GM10266 (cell line): Measurements from ENCODE around the gene CNTNAP2.

Experiments
- DNase-seq: peaks from one replicate; pipeline ENCODE4 v3.0.0; 2012; ENCODE audit errors: extremely low spot score
- TF ChIP-seq, protein P1 (sequence below): IDR thresholded peaks from 2 replicates; pipeline ENCODE4 v1.5.1; 2012; ENCODE audit warnings: mild to moderate bottlenecking, low read depth; ENCODE audit not compliant: control insufficient read depth, insufficient read depth; ENCODE audit errors: missing control alignments

Gene CNTNAP2

DNA sequence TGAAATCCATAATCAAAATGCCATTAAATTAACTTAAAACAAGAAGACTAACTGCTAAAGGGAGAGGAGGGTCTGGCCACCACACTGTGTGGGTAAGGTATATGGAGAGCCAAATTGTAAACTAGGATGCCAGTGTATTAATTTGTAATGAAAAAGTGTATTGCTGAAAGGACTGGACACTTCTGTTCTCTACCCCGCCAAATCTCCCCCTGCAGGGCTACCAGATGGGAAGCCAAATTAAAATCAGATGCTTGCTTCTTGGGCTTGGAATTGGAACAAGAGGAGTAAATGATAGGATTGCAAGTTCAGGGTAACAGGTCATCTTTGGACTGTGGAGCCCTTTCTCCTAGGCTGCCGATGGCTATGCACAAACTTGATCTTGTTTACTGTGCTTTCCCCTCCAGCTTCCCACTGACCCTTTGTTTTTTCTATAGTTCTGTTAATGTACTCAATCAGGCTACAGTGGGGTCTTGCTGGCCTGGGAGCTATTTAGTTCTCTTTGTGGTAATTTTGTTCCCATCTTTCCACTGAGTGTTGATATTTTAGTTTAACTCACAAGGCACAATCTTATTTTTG is 1541.9 kb downstream of the CNTNAP2 start:
- DNase-seq = no peak
- TF ChIP-seq, protein P1, sequence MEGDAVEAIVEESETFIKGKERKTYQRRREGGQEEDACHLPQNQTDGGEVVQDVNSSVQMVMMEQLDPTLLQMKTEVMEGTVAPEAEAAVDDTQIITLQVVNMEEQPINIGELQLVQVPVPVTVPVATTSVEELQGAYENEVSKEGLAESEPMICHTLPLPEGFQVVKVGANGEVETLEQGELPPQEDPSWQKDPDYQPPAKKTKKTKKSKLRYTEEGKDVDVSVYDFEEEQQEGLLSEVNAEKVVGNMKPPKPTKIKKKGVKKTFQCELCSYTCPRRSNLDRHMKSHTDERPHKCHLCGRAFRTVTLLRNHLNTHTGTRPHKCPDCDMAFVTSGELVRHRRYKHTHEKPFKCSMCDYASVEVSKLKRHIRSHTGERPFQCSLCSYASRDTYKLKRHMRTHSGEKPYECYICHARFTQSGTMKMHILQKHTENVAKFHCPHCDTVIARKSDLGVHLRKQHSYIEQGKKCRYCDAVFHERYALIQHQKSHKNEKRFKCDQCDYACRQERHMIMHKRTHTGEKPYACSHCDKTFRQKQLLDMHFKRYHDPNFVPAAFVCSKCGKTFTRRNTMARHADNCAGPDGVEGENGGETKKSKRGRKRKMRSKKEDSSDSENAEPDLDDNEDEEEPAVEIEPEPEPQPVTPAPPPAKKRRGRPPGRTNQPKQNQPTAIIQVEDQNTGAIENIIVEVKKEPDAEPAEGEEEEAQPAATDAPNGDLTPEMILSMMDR = no peak

DNA sequence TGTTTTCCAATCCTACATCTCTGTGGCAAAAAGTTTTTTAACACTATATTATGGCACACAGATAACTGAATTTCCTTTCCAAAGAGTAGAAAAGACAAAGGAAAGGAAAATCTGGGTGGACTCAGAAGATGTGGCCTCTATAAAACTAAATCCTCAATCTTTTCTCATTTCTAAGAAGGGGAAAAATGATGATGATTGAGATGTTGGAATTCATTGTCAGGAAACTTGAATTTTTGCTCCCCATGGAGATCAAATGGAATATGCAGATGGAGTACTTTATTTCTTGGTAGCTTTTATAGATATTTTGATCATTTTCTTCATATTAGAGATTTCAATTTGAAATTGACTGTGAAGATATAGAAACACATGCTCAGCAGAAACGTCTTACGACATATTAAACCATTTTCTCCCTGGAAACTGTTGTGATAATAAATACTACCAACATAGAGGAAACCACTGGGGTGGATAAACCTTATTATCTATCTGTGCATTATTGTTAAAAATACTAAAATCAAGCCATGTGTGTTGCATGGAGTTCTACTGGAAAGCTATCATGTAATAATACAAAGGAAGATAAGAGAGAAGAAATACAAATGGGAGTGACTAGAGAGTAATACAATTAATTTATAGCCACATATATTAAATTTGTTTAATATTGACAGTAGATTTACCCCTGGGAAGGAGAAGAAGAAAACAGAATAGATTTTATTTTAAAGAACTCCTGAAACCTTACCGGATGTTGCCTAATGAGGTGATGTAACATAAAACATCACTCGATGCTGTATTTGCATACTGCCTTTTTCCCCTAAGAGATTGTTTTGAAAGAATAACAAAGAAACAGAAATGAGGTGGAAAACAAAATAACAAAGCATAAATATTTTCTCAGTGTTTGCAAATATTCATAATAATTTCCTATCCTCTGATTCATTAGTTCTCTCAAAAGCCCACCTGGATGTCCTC is 1542.7 kb downstream of the CNTNAP2 start:
- TF ChIP-seq, protein P1 = no peak
- no peak for DNase-seq

DNA sequence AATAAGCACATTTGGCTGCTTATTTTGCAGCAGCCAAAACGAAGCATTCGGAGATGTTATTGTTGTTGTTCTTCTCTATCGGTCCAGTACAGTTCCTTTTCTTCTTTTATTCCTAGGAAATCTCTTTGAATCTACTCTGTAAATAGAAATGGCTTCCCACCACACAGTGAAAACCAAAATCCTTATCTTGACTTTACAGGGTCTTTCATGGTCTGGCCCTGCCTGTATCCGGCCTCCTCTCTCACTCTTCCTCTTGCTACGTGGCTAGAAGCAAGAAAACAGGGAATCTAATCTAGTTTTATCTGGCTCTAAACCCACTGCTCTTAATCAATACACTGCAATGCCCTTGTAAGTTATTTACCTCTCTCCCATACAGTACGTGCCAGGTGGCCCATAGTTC is 1547.9 kb downstream of the CNTNAP2 start:
- TF ChIP-seq, protein P1 = no peak
- no peak for DNase-seq

DNA sequence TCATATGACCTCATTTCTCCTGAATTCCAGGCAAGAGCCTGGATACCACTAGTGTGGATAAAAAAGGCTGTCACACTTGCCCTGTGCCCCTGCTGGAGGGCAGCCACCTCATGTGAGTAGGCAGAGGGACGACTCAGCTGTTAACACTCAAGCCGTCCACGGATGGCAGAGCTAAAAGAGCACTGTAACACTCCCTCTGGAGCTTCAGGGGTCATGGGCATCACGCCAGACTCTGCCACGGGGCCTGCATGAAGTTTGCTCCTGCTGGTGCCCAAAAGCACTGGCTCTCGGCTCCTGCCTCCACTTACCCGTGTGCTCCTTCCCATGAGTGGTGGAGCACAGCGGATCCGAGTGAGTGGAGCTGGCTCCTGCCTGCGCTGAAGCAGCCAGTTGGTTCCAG is 1554.2 kb downstream of the CNTNAP2 start:
- DNase-seq = no peak
- TF ChIP-seq, protein P1 = no peak

DNA sequence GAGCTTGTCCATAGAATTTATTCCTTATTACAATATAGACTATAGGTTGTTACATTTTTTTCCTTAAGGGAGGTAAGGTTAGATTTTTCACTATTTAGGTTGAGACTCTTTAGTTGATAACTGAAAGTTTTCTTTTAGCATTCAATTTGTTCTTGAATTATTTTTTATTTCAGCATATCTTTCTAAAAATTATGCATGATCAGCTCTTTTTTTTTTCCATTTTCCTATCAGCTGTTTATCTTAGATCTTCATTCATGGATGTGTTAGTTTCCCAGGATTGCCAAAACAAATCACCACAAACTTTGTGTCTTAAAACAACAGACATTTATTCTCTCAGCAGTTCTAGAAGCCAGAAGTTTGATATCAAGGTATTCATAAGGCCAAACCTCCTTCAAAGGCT is 1558.1 kb downstream of the CNTNAP2 start:
- TF ChIP-seq, protein P1 = no peak
- DNase-seq = no peak

DNA sequence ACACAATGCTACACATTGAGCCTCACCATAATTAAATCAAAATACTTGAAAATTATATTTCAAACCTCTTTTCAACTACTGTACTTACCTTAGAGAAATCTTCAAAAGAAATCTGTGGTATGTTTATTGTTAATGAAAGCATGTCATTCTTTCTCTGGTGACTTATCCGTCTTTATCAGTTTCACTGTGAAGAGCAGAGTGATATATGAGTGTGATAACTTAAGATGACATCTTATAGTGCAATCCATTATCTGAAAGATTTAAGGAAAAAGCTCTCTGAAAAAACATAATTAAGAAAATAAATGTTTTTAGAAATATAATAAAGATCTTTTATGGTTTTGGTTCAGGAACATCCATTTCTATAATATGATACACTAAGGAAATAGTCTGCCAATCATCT is 1562.3 kb downstream of the CNTNAP2 start:
- TF ChIP-seq, protein P1 = no peak
- no peak for DNase-seq

DNA sequence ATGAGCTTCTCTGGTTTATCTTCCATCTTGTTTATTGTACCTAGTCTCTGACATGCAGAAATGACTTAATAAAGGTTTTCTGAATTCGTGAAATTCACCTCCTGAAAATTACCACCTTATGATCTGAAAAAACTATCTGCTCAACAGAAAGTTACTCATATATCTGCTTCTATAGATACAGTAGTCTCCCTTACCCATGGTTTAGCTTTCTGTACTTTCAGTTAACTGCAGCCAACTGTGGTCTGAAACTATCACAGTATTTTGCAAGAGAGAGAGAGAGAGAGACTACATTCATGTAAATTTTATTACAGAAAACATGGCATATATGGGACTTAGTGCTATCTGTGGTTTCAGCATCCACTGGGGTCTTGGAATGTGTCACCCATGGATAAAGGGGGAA is 1564.9 kb downstream of the CNTNAP2 start:
- TF ChIP-seq, protein P1 = no peak
- DNase-seq = no peak
